ENCODE data around the gene CLASP2.
"Not testable (repeated sequence)": the region's sequence is repeated elsewhere in the genome, so short reads cannot be mapped to it uniquely, and the experiment has no call there.

Gene CLASP2

GRCh38 chr3:33491721-33492120, 226.3 kb downstream of the CLASP2 start:
- in situ Hi-C loops (cut with MboI; ENCODE audit: low pct_unique_long_range_greater_than_20kb, low sequenced_read_pairs): no loop called here
- DNase-seq: no peak

- in situ Hi-C loops (cut with MboI; ENCODE audit: low pct_unique_long_range_greater_than_20kb, low sequenced_read_pairs): no loop called here
- DNase-seq: no peak
Observed at GRCh38 chr3:33490641-33491241, 227.3 kb downstream of the CLASP2 start.

- in situ Hi-C loops (cut with MboI; ENCODE audit: low pct_unique_long_range_greater_than_20kb, low sequenced_read_pairs): no loop called here
Observed at GRCh38 chr3:33488683-33489082, 229.4 kb downstream of the CLASP2 start.

GRCh38 chr3:33488246-33488645, 229.8 kb downstream of the CLASP2 start:
- in situ Hi-C loops (cut with MboI; ENCODE audit: low pct_unique_long_range_greater_than_20kb, low sequenced_read_pairs): no loop called here
- no peak for DNase-seq

More at GRCh38 chr3:33488683-33489082, 229.4 kb downstream of the CLASP2 start:
- DNase-seq: no peak

GRCh38 chr3:33482111-33482521, 235.9 kb downstream of the CLASP2 start:
- in situ Hi-C loops (cut with MboI; ENCODE audit: low pct_unique_long_range_greater_than_20kb, low sequenced_read_pairs): no loop called here
- no peak for DNase-seq

GRCh38 chr3:33474896-33475295, 243.2 kb downstream of the CLASP2 start:
- in situ Hi-C loops (cut with MboI; ENCODE audit: low pct_unique_long_range_greater_than_20kb, low sequenced_read_pairs): no loop called here
- no peak for DNase-seq

GRCh38 chr3:33473813-33474212, 244.2 kb downstream of the CLASP2 start:
- no peak for DNase-seq
- in situ Hi-C loops (cut with MboI; ENCODE audit: low pct_unique_long_range_greater_than_20kb, low sequenced_read_pairs): no loop called here

- DNase-seq: peak; percentile 54
- in situ Hi-C loops (cut with MboI; ENCODE audit: low pct_unique_long_range_greater_than_20kb, low sequenced_read_pairs): no loop called here
Observed at GRCh38 chr3:33467786-33468185, 250.3 kb downstream of the CLASP2 start.

- no peak for DNase-seq
- in situ Hi-C loops (cut with MboI; ENCODE audit: low pct_unique_long_range_greater_than_20kb, low sequenced_read_pairs): no loop called here
Observed at GRCh38 chr3:33461097-33461496, 257.0 kb downstream of the CLASP2 start.

GRCh38 chr3:33459577-33459976, 258.5 kb downstream of the CLASP2 start:
- in situ Hi-C loops (cut with MboI; ENCODE audit: low pct_unique_long_range_greater_than_20kb, low sequenced_read_pairs): not testable (repeated sequence)

GRCh38 chr3:33458446-33458845, 259.6 kb downstream of the CLASP2 start:
- in situ Hi-C loops (cut with MboI; ENCODE audit: low pct_unique_long_range_greater_than_20kb, low sequenced_read_pairs): no loop called here
- DNase-seq: peak; percentile 61

More at GRCh38 chr3:33459577-33459976, 258.5 kb downstream of the CLASP2 start:
- DNase-seq: not testable (repeated sequence)

GRCh38 chr3:33456756-33457155, 261.3 kb downstream of the CLASP2 start:
- DNase-seq: no peak
- in situ Hi-C loops (cut with MboI; ENCODE audit: low pct_unique_long_range_greater_than_20kb, low sequenced_read_pairs): no loop called here

- no peak for DNase-seq
- in situ Hi-C loops (cut with MboI; ENCODE audit: low pct_unique_long_range_greater_than_20kb, low sequenced_read_pairs): no loop called here
Observed at GRCh38 chr3:33453331-33453761, 264.7 kb downstream of the CLASP2 start.

GRCh38 chr3:33451994-33452393, 266.1 kb downstream of the CLASP2 start:
- DNase-seq; in situ Hi-C loops (cut with MboI; ENCODE audit: low pct_unique_long_range_greater_than_20kb, low sequenced_read_pairs): not testable (repeated sequence)

- no peak for DNase-seq
- in situ Hi-C loops (cut with MboI; ENCODE audit: low pct_unique_long_range_greater_than_20kb, low sequenced_read_pairs): no loop called here
Observed at GRCh38 chr3:33447958-33448357, 270.1 kb downstream of the CLASP2 start.

- in situ Hi-C loops (cut with MboI; ENCODE audit: low pct_unique_long_range_greater_than_20kb, low sequenced_read_pairs); DNase-seq: not testable (repeated sequence)
Observed at GRCh38 chr3:33447256-33447625, 270.8 kb downstream of the CLASP2 start.

Measured in KBM-7 (cell line).